HG02870 (cell line): ENCODE data around the gene AGGF1.
A peak's percentile ranks its signal among the peaks of the same experiment; 100 is the strongest.
"Not testable (repeated sequence)": the region's sequence is repeated elsewhere in the genome, so short reads cannot be mapped to it uniquely, and the experiment has no call there.

Experiments used
- ATAC-seq: cut with Tn5 transposase; IDR thresholded peaks from one replicate; pipeline ENCODE4 v1.9.1; 2021; ENCODE audit warnings: mild to moderate bottlenecking, moderate library complexity; ENCODE audit not compliant: unreplicated experiment

AGGF1 gene

DNA sequence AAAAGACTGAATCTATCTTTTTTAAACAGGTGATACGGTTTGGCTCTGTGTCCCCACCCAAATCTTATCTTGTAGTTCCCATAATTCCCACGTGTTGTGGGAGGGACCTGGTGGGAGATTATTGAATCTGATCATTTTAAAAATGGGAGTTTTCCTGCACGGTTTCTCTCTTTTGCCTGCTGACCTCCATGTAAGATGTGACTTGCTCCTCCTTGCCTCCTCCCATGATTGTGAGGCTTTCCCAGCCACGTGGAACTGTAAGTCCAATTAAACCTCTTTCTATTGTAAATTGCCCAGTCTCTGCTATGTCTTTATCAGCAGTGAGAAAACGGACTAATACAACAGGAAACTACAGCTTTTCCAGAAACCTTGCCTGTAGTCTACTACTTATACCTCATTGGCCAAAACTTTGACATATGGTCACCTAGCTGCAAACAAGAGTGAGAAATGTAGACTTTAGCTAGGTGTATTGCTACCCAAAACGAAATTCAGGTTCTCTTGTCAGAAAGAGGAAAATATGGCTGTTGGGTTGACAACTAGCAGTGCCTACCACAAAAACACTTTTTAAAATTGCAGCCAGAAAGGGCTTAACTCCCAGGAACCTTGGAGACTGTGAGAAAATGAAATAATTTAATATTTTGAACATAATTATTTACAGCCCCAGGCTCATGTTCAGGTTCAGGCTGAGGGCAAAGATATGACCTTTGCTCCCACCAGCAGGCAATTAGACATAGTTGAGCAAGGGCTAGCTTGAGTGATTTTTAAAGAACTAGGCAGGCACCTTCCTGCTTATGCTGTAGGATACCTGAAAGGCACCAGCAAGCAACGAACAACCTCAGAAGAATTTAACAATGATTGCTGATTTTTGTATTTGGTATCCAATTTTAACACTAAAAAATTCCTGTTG is 7.4 kb upstream of the AGGF1 start:
- no peak for ATAC-seq

DNA sequence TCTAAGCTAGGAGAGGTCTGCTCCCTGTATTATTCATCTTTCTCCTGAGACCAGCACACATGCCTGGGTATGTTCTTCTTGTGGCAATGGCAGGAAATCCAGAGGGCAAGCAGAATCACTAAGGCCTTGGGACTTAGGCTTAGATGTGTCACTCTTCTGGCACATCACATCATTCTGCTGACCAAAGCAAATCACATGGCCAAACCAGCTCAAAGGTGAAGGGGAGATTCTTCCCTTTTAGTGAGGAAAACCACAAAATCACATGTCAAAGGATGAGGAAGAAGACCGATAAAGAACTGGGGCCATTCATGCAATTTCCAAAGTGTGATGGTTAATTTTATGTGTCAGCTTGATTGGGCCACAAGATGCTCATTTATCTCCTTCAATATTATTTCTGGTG is 5.7 kb upstream of the AGGF1 start:
- no peak for ATAC-seq

DNA sequence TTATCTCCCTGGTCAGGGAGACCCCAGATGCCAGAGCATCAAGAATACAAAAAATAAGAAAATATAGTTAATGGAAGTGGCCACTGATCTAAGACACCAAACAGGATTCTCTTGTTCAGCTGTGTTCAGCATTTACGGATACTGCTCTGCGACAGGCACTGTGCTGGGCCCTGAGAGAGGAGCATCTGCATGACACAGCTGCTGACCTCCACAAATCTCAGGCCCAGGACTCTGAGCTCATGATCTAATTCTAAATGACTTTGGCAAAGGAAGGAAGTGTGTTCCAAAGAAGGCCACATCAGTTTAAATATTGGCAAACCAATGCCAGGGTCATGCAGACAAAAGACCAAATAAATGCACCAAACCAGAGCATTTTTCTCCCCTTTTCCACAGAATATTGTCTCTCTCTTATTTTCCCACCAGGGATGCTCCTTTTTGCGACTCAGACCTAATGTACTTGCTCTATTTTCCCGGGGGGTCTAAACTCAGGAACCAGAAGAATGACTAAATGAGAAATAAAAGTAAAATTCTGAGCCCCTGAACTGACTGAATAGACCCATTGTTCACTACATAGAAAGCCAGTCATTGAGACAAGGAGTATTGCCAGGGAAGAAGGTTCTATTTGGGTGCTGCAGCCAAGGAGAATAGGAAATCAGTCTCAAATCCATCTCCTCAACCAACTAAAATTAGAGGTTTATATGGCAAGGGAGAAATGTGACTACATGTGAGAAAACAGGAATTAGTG is 1.4 kb upstream of the AGGF1 start:
- no peak for ATAC-seq

DNA sequence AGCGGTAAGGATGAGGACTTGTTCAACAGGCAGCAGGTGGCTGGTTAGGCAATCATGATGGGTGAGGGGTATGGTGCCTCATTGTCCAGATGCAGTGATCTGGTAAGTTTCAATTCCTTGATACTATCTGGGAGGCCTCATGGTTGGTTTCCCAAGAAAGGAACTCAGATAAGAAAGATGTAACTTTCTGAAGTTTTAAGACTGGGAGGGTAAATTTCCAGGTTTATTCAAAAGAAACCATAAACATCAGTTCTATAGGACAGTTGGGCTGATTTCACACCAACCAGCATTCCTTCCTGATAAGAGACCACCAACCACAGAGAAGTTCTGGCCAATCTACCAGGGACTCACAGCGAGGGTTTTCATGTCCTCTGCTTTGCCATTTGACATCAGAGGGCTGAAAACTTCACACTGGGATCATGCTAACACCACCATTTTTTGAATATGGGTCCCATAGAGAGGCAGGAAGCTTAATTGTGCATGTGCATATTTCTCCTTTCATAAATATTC is 773 bp upstream of the AGGF1 start:
- no peak for ATAC-seq

DNA sequence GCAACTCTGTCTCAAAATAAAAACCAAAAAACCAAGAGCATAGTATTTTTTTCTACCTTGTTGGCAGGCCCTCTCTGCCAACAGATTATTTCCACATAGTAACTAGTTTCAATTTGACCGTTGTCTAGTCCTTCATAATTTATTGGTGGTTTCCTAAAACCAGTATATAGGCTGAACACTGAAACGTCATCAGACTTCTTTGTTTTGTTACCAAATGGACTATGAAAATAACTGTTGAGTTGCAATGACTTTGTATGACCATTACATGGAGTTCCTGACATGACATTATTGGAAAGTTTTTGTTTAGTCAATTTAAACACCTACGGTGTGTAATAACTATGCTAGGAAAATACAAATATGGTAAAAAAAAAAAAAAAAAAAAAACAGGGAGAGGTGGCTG is 1.7 kb downstream of the AGGF1 start:
- ATAC-seq: no peak

DNA sequence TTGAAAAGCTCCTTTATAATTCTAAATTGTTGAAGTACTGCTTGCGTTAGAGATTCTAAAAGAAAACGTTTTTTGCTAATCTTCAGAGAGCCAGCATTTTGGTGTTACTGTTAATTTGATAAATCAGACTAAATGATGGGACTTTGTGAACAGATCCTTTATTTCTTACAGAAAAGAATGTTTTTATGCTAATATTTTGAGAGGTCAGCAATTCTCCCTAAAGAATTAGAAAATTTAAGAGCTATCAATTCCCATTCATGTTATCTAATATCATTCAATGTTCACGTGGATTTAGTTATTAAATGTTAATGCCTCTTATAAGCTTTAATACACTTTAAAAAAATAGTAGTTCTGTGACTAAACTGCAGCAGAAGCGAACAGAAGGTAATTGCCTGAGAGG is 2.4 kb downstream of the AGGF1 start:
- ATAC-seq: no peak

DNA sequence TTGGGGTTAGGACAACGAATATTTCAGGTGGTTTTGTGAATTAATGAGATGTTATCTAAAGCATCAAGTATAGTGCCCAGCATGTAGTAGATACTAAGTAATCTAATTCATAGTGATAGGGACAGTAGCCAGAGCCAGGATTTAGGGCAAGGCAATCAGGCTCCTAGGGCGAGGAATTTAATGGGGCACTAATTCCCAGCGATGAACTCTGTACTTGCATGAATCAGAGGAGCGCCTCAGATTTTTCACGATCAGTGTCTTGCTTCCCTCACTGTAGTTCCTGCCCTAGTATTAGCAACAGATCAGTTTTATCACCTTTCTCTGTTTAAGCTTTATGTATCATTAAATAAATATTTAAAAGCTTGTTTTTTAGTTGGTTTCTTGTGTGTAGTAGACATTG is 3.1 kb downstream of the AGGF1 start:
- ATAC-seq: no peak

DNA sequence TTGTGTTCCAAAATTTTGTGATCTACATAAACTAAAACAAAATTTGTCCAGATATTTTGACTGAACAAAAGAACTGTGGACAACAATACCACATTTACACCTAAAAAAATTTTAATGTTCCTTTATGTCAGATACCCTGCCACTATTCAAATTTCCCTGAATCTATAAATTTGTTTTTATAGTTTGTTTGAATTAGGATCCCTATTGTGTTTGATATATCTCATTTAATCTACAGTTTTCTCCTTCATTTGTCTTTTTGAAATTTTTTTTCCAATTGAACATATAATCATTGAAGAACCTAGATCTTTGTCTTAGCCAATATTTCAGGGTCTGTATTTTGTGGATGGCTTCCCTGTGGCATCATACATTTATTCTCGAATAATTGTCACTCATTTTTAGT is 5.7 kb downstream of the AGGF1 start:
- ATAC-seq: no peak

DNA sequence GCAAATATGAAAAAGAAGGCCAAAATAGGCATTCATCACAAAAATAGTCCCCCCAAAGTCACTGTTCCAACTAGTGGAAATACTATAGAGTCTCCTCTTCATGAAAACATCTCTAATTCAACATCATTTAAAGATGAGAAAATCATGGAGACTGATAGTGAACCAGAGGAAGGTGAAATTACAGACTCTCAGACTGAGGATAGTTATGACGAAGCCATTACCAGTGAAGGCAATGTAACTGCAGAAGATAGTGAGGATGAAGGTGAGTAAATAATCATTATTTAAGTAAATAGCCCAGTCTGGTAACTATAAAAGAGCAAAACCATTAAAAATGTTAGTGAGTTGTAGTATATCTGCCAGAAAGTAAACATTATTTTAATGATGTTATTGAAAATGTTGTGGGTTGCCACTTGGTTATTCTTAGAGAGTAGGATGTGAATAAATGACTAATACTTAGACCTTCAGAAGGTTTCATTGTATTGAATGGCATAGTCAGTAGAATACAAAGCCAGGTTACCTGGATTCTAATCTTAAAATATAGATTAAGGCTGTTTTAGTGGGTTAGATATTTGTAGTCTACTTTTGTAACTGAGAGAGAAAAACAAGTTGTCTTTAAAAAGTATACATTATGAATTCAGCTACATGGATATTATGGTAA is 16.3 kb downstream of the AGGF1 start:
- ATAC-seq: peak; percentile 77

DNA sequence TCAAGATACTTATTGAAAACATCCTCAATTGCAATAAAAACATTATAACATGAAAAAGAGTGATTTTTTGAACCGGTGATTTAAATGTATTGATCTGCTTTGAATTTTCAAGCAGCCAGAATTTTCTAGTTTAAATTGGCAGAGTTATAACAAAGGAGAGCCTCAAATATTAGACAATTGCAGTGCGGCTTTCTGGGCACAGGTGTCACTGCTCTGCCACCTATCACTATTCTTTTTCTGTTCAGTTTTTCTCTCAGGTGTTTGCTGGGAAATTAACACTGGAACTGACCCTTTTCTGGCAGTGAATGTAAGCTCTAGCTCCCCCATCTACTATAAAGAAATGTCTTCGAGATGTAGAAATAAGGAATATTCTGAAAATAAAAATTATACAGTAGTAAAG is 33.8 kb downstream of the AGGF1 start:
- ATAC-seq: no peak

DNA sequence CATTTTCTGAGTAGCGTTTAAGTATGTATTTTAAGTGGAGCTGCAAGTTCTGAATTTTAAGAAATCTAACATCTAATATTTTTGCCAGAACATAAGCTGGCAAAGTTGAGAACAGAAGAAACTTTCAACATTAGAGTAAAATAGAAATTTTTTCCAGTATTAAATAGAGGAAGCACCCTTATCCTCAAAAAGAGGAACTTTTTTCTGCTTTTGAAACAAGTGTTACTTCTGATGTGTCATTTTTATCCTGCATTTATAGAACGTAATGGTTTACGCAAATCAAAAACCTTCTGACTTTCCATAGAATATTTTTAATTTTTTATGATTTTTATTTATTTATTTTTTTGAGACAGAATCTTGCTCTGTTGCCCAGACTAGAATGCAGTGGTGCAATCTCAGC is 35.1 kb downstream of the AGGF1 start:
- no peak for ATAC-seq

DNA sequence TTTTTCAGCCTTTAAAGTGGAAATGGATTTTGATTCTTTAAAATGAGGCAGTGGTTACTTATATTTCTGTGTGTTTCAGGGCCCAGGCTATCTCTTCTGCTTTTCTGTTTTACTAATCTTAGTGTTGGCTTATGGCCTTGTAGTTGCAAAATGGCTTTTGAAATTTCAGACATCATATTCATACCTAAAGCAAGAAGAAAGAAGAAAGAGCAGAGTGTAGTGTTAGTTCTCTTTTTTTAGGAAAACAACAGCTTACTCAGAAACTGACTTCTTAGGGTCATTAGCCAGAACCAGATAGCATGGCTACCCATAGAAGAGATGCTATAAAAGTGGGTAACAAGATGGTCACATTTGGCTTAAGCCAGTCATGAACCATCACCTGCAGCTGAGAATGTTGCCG is 36.0 kb downstream of the AGGF1 start:
- peak; percentile 60 for ATAC-seq

DNA sequence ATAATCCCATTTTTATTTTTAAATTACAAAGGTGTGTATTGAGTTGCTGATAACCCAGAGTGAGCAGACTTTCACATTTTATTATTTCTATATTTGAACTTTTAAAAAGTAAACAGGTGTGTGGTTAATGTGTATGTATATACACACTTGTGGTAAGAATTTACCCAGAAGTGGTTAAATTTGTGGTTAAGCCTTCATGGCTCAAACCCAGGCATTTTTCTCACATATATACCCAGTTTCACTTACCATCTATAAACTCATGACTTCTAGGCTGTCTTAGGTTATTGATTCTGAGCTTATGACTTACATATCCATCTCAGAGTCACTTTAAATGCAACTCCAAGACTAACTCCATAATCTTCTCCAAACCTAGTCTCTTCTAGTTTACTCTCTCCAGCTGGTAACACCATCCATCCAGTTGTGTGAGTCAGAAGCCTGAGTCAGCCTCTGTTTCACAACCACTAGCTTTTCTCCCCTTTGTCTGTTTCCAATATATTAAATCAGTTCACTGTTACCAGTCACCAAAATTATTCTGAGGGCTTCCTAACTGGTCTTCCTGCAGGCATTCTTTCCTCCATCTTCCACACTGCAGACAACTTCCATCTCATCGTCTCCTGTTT is 36.7 kb downstream of the AGGF1 start:
- ATAC-seq: peak; percentile 43

DNA sequence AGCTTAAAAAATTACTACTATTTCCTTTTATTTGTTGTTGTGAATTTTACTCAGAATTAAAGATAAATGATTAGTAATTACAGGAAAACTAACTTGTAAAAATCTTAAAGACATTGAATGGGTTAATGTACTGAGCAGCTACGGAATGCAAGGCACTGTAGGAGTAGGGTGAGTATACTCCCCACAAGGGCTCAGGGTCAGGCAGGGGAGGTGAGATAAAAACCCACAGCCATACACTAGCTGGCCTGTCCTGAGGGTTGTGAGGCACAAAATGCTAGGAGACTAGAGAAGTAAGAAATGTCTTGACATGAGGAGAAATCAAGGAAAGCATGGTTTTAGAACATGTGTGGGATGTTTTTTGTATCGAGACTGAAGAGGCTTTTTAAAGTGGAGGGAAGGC is 43.5 kb downstream of the AGGF1 start:
- no peak for ATAC-seq

DNA sequence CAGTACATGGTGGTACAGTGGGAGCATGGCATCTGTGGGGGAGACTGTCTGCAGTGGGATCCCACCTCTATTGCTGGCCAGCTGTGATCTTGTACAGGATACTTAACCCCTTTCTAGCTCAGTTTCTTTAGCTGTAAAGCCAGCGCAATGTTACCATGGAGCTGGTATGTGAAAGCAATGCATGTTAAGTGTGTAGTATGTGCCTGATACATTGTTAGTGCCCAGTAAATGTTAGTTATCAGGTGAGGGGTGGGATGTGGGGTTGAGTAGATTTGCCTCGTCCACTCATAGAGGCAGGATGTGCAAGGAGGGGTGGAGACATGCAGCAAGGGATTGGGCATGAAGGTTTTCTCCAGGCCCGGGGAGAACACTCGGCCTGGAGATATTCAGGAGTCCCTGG is 44.5 kb downstream of the AGGF1 start:
- no peak for ATAC-seq

DNA sequence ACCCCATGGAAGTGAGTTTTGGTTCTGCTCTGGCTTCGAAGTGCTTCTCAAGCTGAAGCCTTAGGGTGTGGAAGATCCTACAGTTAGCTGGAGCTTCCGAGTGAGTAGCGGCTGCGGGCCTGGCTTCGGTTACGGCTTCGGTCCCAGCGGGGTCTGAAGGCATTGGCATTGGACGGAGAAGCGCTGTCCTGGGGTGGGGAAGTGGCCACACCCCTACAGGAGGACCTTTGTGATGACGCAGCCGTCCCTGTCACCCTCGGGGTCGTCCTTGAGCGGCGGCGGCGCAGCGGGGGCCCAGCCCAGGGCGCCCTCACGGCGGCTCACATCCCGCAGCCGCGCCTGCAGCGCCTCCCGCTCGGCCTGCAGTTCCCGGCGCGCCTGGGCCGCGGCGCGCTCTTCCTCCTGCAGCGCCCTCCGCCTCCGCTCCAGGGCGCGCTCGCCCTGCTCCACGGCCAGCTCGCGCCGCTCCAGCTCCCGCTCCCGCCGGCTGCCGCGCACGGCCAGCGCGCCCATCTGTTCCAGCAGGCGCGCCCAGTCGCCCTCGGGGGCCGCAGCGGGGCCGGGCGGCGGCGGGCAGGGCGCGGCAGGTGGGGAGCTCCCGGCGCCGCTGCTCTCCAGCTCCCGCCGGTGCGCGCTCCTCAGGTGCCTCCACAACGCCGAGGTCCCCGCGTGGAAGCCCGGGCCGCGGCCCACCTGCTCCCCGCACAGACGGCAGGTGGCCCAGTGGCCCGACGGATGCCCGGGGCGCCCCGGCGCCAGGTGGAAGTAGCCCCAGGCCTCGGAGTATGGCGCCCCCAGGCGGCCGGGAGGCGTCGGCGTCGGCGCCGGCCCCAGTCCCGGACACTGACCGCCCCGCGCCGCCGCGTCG is 47.0 kb downstream of the AGGF1 start:
- peak; percentile 57 for ATAC-seq

DNA sequence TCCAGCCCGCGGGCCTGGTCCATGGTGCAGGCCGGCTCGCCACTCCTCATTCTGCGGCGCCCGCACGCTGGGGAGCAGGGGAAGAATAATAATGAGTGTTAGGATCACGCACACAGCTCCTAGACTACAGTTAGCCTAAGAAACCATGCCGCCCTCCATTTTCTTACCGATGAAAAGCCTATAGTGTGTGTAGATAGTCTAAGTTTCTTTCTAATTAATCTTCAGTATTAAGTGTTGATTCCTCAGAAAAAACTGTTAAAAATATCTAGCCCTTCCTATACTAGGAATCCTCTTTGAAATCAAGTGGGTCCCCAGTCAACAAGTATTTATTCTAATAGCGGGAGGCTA is 47.6 kb downstream of the AGGF1 start:
- ATAC-seq: no peak

DNA sequence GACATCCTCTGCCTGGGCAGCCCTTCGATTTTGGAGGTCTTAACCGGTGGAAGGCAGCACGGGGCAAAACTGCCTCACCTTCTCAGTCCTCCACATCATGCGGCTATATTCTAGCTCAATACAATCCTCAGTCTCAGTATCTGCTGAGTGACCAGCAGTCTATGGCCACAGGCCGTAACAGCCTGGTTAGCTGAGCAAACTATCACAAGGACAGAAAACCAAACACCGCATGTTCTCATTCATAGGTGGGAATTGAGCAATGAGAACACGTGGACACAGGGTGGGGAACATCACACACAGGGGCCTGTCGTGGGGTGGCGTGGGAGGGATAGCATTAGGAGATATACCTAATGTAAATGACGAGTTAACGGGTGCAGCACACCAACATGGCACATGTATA is 50.3 kb downstream of the AGGF1 start:
- ATAC-seq: not testable (repeated sequence)

DNA sequence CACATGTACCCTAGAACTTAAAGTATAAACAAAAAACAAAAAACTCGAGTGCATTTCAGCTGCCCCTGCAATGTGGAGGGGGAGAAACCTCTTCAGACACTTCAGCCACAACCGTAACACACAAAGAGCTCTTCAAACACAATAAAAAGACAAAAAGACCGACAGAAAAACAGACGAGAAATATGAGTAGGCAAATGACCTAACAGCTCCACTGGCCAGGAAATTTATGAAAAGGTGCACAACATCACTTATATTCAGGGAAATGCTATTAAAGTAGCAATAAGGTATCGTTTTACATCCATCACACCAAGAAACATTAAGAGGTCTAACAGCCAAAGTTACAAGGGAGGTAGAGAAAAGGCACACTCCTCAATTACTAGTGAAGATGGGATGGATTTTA is 50.7 kb downstream of the AGGF1 start:
- no peak for ATAC-seq

DNA sequence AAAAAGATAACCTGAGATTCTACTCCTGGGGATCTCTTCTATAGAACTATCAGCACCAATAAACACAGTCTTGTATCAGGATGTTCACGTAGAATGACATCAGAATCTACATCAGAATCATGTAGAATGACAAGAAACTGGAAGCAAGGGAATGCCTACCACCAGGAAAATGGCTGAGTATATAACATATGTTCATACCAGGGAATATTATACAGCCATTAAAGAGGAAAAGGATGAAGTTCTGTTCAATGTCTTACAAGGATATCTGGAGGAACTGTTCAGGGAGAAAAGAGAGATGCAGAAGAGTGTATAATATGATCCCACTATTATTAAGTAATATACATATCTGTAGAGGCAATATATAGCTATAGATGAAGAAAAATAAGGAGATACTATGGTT is 52.1 kb downstream of the AGGF1 start:
- ATAC-seq: no peak
